ENCODE data around the gene UPF2. TPM values are rescaled to one million over a fixed set of nuclear protein-coding genes. Genes with fewer than 3 reads are reported as not detected.
A peak's percentile ranks its signal among the peaks of the same experiment; 100 is the strongest.

UPF2 gene
- total RNA-seq, 4 donors from 2014 or later = 12.9 to 22.3 (median 17.8) TPM

- 63 to 100% methylated on average over 1 to 3 of the region's 7 CpGs for WGBS, 2 donors
- Histone ChIP-seq H3K9me3 (no peaks in the 10 kb centered on the region), H3K4me3 (no peak overlapping the region), H3K4me1 (peaks cover 6 to 61% (median 14%) of the 10 kb centered on the region in 3 donors), H3K36me3 (no peaks in the 10 kb centered on the region), H3K27ac (peak overlapping the region in 3 of 4 donors; percentile 53 to 75 (median 66)), H3K27me3 (no peaks in the 10 kb centered on the region)
- DNase-seq = no peak
- TF ChIP-seq CTCF (IDR thresholded peaks at IDR 0.05) = no peak
- no peak for TF ChIP-seq POLR2A (IDR thresholded peaks at IDR 0.05)
- intact Hi-C loops (cut with DNase I) = no loop called here
Observed at GRCh38 chr10:11884706-11885423, 157.7 kb downstream of the UPF2 start.

GRCh38 chr10:11882646-11883375, 159.8 kb downstream of the UPF2 start:
- 78 to 82% methylated on average over 13 to 14 of the region's 14 CpGs for WGBS, 2 donors
- H3K9me3 ChIP-seq = no peaks in the 10 kb centered on the region
- no peaks in the 10 kb centered on the region for H3K27me3 ChIP-seq
- intact Hi-C loops (cut with DNase I) = no loop called here
- no peak for DNase-seq
- H3K36me3 ChIP-seq = no peaks in the 10 kb centered on the region
- H3K27ac ChIP-seq = peak overlapping the region; percentile 39 to 75 (median 58)
- no peak for TF ChIP-seq POLR2A (IDR thresholded peaks at IDR 0.05)
- peaks cover 6 to 67% (median 14%) of the 10 kb centered on the region in 3 donors for H3K4me1 ChIP-seq
- H3K4me3 ChIP-seq = no peak overlapping the region

- Histone ChIP-seq H3K27ac (peak overlapping the region; percentile 63 to 78 (median 70)), H3K27me3 (no peaks in the 10 kb centered on the region), H3K36me3 (no peaks in the 10 kb centered on the region), H3K4me3 (no peak overlapping the region), H3K9me3 (no peaks in the 10 kb centered on the region), H3K4me1 (peaks cover 7 to 69% (median 10%) of the 10 kb centered on the region in 3 donors)
- intact Hi-C loops (cut with DNase I) = no loop called here
- TF ChIP-seq POLR2A (IDR thresholded peaks at IDR 0.05) (no peak), CTCF (IDR thresholded peaks at IDR 0.05) (no peak)
- no peak for DNase-seq
- WGBS, 2 donors = 75 to 77% methylated on average over 17 to 18 of the region's 21 CpGs
Observed at GRCh38 chr10:11881477-11882417, 160.9 kb downstream of the UPF2 start.

GRCh38 chr10:11881030-11881476, 161.6 kb downstream of the UPF2 start:
- intact Hi-C loops (cut with DNase I) = no loop called here
- Histone ChIP-seq H3K4me1 (peaks cover 7 to 69% (median 15%) of the 10 kb centered on the region in 3 donors), H3K4me3 (no peak overlapping the region), H3K9me3 (no peaks in the 10 kb centered on the region), H3K36me3 (no peaks in the 10 kb centered on the region), H3K27ac (peak overlapping the region in 3 of 4 donors; percentile 70 to 78 (median 70)), H3K27me3 (no peaks in the 10 kb centered on the region)
- WGBS, 2 donors = 62 to 79% methylated on average over 3 to 11 of the region's 11 CpGs
- no peak for TF ChIP-seq CTCF (IDR thresholded peaks at IDR 0.05)
- no peak for DNase-seq
